Stomach smooth muscle (tissue), 2 donors: ENCODE data around the gene HCK.
"Not testable (repeated sequence)": the region's sequence is repeated elsewhere in the genome, so short reads cannot be mapped to it uniquely, and the experiment has no call there.

ENCODE experiments used
- H3K27ac ChIP-seq: one replicate; pipeline ENCODE4 v1.7.0; 2013; ENCODE audit warnings: mild to moderate bottlenecking, low read length, inconsistent platforms
- H3K27me3 ChIP-seq, 2 donors: one replicate each; pipeline ENCODE4 v1.7.0; 2013; ENCODE audit warnings: low read length in 2 of 2; ENCODE audit not compliant: insufficient read depth in 2 of 2, control insufficient read depth in 1 of 2
- H3K36me3 ChIP-seq, 2 donors: one replicate each; pipeline ENCODE4 v1.7.0; 2013; ENCODE audit warnings: low read length in 2 of 2; ENCODE audit not compliant: control insufficient read depth in 2 of 2, insufficient read depth in 2 of 2
- H3K4me1 ChIP-seq: one replicate; pipeline ENCODE4 v1.7.0; 2013; ENCODE audit warnings: low read length; ENCODE audit not compliant: control insufficient read depth, insufficient read depth
- H3K4me3 ChIP-seq, 2 donors: one replicate each; pipeline ENCODE4 v1.7.0; 2013; ENCODE audit warnings: low read length in 2 of 2
- H3K9ac ChIP-seq, 2 donors: one replicate each; pipeline ENCODE4 v1.7.0; 2013; ENCODE audit warnings: low read length in 2 of 2, mild to moderate bottlenecking in 1 of 2
- H3K9me3 ChIP-seq, 2 donors: one replicate each; pipeline ENCODE4 v1.7.0; 2013; ENCODE audit warnings: low read length in 2 of 2; ENCODE audit not compliant: control insufficient read depth in 2 of 2
- donor health status: healthy.
- donor health status: Pancreatic carcinoma.

The HCK gene

DNA sequence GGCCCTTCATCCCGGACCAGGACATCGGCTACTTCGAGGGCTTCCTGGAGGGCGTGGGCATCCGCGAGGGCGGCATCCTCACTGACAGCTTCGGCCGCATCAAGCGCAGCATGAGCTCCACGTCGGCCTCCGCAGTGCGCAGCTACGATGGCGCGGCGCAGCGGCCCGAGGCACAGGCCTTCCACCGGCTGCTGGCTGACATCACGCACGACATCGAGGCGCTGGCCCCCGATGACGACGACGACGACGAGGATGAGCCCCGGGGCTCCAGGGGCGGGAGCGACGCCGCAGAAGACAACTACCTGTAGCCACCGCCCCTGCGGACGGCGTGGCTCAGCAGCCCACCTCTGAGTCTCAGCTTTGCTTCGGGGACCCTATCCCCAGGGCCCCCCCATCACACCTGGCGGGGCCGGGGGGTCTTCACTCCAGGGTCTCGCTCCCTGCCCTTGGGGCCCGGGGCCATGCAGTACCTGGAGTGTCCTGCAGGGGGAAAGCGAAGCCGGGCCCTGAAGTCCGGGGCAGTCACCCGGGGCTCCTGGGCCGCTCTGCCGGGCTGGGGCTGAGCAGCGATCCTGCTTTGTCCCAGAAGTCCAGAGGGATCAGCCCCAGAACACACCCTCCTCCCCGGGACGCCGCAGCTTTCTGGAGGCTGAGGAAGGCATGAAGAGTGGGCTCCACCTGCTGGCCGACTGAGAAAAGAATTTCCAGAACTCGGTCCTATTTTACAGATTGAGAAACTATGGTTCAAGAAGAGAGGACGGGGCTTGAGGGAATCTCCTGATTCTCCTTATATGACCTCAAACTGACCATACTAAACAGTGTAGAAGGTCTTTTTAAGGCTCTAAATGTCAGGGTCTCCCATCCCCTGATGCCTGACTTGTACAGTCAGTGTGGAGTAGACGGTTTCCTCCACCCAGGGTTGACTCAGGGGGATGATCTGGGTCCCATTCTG is 20.8 kb upstream of the HCK start:
- peak overlapping the region in 1 of 2 donors; percentile 49 for H3K4me3 ChIP-seq
- H3K9ac ChIP-seq, result peak overlapping the region in 1 of 2 donors; percentile 7
- no peaks in the 10 kb centered on the region for H3K36me3 ChIP-seq
- peaks cover 7% of the 10 kb centered on the region for H3K4me1 ChIP-seq
- no peak overlapping the region for H3K27ac ChIP-seq
- H3K9me3 ChIP-seq, result no peaks in the 10 kb centered on the region
- peaks cover 25 to 30% of the 10 kb centered on the region in 2 donors for H3K27me3 ChIP-seq

DNA sequence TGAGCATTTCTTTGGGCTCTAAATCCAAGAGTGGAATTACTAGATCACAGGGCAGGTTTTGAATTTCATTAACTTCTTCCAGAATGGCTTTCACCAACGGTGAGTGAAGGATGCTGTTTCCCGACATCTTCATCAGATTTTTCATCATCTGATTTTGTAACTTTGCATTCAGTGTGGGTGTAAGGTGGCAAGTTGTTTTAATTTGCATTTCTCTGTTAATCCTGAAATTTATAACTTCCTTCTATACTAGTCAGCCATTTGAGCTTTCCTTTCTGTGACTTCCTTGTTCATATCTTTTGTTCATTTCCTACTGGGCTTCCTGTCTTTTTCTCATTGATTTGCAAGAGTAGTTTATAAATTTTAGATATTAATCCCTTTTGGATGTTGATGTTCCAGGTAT is 18.7 kb upstream of the HCK start:
- peaks cover 27 to 34% of the 10 kb centered on the region in 2 donors for H3K27me3 ChIP-seq
- H3K9me3 ChIP-seq, result no peaks in the 10 kb centered on the region
- peaks cover 7% of the 10 kb centered on the region for H3K4me1 ChIP-seq
- H3K36me3 ChIP-seq, result no peaks in the 10 kb centered on the region
- no peak overlapping the region for H3K27ac ChIP-seq
- H3K9ac ChIP-seq, result no peak overlapping the region
- H3K4me3 ChIP-seq, result no peak overlapping the region

DNA sequence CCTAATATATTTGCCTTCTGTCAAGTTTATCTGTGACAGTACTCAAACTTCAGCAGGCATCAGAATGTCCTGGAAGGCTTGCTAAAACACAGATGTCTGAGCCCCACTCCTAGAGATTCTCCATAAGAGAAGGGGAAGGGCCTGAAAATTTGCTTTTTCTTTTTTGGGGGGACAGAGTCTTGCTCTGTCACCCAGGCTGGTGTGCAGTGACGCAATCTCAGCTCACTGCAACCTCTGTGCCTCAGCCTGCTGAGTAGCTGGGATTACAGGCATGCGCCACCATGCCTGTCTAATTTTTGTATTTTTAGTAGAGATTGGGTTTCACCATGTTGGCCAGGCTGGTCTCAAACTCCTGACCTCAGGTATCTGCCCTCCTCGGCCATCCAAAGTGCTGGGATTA is 18.3 kb upstream of the HCK start:
- H3K4me3 ChIP-seq, H3K9ac ChIP-seq, H3K4me1 ChIP-seq, H3K9me3 ChIP-seq, H3K36me3 ChIP-seq, H3K27ac ChIP-seq: not testable (repeated sequence)
- peaks cover 27 to 34% of the 10 kb centered on the region in 2 donors for H3K27me3 ChIP-seq

- Histone ChIP-seq H3K4me1 (peaks cover 7% of the 10 kb centered on the region), H3K9me3 (no peaks in the 10 kb centered on the region), H3K4me3 (no peak overlapping the region), H3K27me3 (peaks cover 27 to 34% of the 10 kb centered on the region in 2 donors), H3K27ac (no peak overlapping the region), H3K9ac (no peak overlapping the region), H3K36me3 (no peaks in the 10 kb centered on the region)
Observed at GRCh38 chr20:32034581-32035425, 17.2 kb upstream of the HCK start.

DNA sequence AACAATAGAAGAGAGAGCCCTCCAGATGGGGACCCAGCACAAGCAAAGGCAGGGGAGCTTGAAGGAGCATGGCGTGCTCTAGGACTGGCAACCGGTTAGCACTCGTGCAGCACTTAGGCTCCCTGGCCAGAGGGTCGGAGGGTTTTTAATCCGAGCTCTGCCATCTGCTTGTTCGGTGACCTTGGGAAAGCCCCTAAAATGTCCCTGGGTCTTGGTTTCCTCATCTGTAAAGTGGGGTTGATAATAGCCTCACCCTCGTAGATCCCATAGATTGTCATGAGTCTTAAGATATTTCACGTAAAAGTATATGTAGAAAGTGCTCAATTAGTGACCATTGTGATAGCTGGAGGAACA is 16.6 kb upstream of the HCK start:
- peaks cover 27 to 34% of the 10 kb centered on the region in 2 donors for H3K27me3 ChIP-seq
- H3K9ac ChIP-seq, result no peak overlapping the region
- no peak overlapping the region for H3K27ac ChIP-seq
- H3K4me1 ChIP-seq, result peaks cover 7% of the 10 kb centered on the region
- no peak overlapping the region for H3K4me3 ChIP-seq
- H3K36me3 ChIP-seq, result no peaks in the 10 kb centered on the region
- no peaks in the 10 kb centered on the region for H3K9me3 ChIP-seq

DNA sequence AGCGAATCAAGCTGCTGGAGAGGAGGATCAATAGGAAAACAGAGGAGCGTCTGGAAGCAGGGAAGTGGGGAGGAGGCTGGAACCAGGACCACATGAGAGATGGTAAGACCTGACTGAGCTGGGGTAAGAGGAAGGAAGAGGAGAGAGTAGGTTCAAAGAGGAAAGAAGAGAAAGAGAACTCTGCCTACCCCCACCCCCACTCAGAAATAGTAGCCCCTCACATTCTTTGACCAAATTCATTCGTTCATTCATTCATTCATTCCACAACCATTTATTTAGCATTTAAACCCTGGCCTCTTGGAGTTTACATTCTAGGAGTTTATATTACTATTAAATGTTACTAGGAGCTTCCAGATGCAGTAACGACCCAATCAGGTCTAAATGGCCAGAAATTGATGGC is 15.8 kb upstream of the HCK start:
- H3K27me3 ChIP-seq, result peaks cover 27 to 28% of the 10 kb centered on the region in 2 donors
- no peak overlapping the region for H3K4me3 ChIP-seq
- no peaks in the 10 kb centered on the region for H3K36me3 ChIP-seq
- H3K4me1 ChIP-seq, result peaks cover 2% of the 10 kb centered on the region
- no peaks in the 10 kb centered on the region for H3K9me3 ChIP-seq
- H3K9ac ChIP-seq, result no peak overlapping the region
- no peak overlapping the region for H3K27ac ChIP-seq

GRCh38 chr20:32036716-32037485 is 15.1 kb upstream of the HCK start:
- no peaks in the 10 kb centered on the region for H3K4me1 ChIP-seq
- peaks cover 27 to 28% of the 10 kb centered on the region in 2 donors for H3K27me3 ChIP-seq
- no peak overlapping the region for H3K9ac ChIP-seq
- H3K4me3 ChIP-seq, result no peak overlapping the region
- no peaks in the 10 kb centered on the region for H3K36me3 ChIP-seq
- no peaks in the 10 kb centered on the region for H3K9me3 ChIP-seq
- no peak overlapping the region for H3K27ac ChIP-seq

DNA sequence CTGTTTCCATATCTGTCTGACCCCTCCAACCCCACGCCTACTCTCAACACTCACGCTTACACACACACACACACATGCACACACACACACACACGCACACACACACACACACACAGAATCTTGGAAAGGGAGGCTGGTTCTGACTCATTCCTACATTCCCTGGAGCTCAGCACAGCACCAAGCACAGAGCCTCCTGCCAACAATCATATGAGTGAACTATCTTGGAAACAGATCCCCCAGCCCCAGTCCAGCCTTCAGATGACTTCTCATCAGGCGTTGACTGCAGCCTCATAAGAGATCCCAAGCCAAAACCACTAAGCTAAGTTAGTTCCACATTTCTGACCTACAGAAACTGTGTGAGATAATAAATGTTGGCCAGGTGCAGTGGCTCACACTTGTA is 14.1 kb upstream of the HCK start:
- H3K4me1 ChIP-seq, result no peaks in the 10 kb centered on the region
- no peak overlapping the region for H3K27ac ChIP-seq
- H3K9ac ChIP-seq, result no peak overlapping the region
- no peak overlapping the region for H3K4me3 ChIP-seq
- H3K27me3 ChIP-seq, result peaks cover 22 to 26% of the 10 kb centered on the region in 2 donors
- H3K9me3 ChIP-seq, result no peaks in the 10 kb centered on the region
- no peaks in the 10 kb centered on the region for H3K36me3 ChIP-seq

- no peak overlapping the region for H3K9ac ChIP-seq
- peaks cover 7 to 11% of the 10 kb centered on the region in 2 donors for H3K27me3 ChIP-seq
- no peak overlapping the region for H3K27ac ChIP-seq
- no peaks in the 10 kb centered on the region for H3K9me3 ChIP-seq
- H3K36me3 ChIP-seq, result no peaks in the 10 kb centered on the region
- no peak overlapping the region for H3K4me3 ChIP-seq
- no peaks in the 10 kb centered on the region for H3K4me1 ChIP-seq
Observed at GRCh38 chr20:32040142-32040953, 11.7 kb upstream of the HCK start.

DNA sequence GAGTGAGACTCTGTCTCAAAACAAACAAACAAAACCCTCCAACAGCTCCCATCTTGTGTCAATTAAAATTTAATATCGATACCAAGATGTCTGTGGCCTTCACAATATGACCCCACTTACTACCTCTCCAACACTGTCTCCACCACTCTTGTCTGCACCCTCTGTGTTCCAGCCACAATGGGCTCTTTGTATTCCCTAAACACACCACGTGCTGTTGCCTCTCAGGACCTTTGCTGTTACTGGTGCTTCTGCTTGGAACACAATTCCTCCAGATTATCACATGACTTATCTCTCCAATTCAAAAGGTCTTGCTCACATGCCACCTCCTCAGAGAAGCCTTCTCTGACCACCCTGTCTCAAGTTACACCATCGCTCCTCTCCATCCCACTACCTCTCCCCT is 6.0 kb upstream of the HCK start:
- no peak overlapping the region for H3K9ac ChIP-seq
- H3K27me3 ChIP-seq, result peaks cover 12 to 16% of the 10 kb centered on the region in 2 donors
- no peak overlapping the region for H3K27ac ChIP-seq

More for the DNA sequence above, 6.0 kb upstream of the HCK start:
- no peaks in the 10 kb centered on the region for H3K4me1 ChIP-seq
- no peak overlapping the region for H3K4me3 ChIP-seq
- no peaks in the 10 kb centered on the region for H3K36me3 ChIP-seq
- no peaks in the 10 kb centered on the region for H3K9me3 ChIP-seq
